ENCODE measurements around the gene LCK. TPM values are rescaled to one million over a fixed set of nuclear protein-coding genes. Genes with fewer than 3 reads are reported as not detected.
A peak's percentile ranks its signal among the peaks of the same experiment; 100 is the strongest.

The LCK gene
- total RNA-seq, 1 experiment from 2014 or later = 0.57 TPM

GRCh38 chr1:32327204-32327603, 76.1 kb downstream of the LCK start:
- in situ Hi-C loops (cut with HindIII; ENCODE audit: low pct_unique_long_range_greater_than_20kb, low sequenced_read_pairs) (no loop called here), intact Hi-C loops (cut with micrococcal nuclease; ENCODE audit: unreplicated experiment) (no loop called here)
- H3K4me3 ChIP-seq (ENCODE audit: low read depth in 2 of 2, low read length in 2 of 2) = no peak overlapping the region
- BruUV-seq (replicated peaks) = no TSS peak
- CTCF ChIA-PET = no interaction called here
- POLR2A ChIA-PET = no interaction called here
- ATAC-seq (no peak), DNase-seq (ENCODE audit: low read depth, low spot score) (no peak)
- TF ChIP-seq, protein P1, sequence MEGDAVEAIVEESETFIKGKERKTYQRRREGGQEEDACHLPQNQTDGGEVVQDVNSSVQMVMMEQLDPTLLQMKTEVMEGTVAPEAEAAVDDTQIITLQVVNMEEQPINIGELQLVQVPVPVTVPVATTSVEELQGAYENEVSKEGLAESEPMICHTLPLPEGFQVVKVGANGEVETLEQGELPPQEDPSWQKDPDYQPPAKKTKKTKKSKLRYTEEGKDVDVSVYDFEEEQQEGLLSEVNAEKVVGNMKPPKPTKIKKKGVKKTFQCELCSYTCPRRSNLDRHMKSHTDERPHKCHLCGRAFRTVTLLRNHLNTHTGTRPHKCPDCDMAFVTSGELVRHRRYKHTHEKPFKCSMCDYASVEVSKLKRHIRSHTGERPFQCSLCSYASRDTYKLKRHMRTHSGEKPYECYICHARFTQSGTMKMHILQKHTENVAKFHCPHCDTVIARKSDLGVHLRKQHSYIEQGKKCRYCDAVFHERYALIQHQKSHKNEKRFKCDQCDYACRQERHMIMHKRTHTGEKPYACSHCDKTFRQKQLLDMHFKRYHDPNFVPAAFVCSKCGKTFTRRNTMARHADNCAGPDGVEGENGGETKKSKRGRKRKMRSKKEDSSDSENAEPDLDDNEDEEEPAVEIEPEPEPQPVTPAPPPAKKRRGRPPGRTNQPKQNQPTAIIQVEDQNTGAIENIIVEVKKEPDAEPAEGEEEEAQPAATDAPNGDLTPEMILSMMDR (IDR thresholded peaks at IDR 0.05) = no peak
- TF ChIP-seq POLR2AphosphoS5 (IDR thresholded peaks at IDR 0.05; ENCODE audit: low read depth, low read length) (no peak), TCF7L2 (IDR thresholded peaks at IDR 0.05; ENCODE audit: low read depth, low read length) (no peak), REST (IDR thresholded peaks at IDR 0.05; ENCODE audit: insufficient read depth in 1 of 2, low read depth in 2 of 2, low read length in 1 of 2) (no peak), SIN3A (IDR thresholded peaks at IDR 0.05; ENCODE audit: borderline replicate concordance, insufficient read depth, low read depth, low read length) (no peak)
- peaks cover 37% of the 10 kb centered on the region for H3K36me3 ChIP-seq (ENCODE audit: control insufficient read depth, insufficient read depth, low read length)
- H3K27ac ChIP-seq (ENCODE audit: low read length) = no peak overlapping the region
- no peaks in the 10 kb centered on the region for H3K27me3 ChIP-seq (ENCODE audit: control insufficient read depth, insufficient read depth, low read length)
- no peaks in the 10 kb centered on the region for H3K9me3 ChIP-seq (ENCODE audit: control insufficient read depth, insufficient read depth, low read depth, low read length)
- H3K4me1 ChIP-seq (ENCODE audit: control insufficient read depth, insufficient read depth, low read length) = no peaks in the 10 kb centered on the region

GRCh38 chr1:32329931-32330466, 78.9 kb downstream of the LCK start:
- Histone ChIP-seq H3K36me3 (ENCODE audit: control insufficient read depth, insufficient read depth, low read length) (peaks cover 40% of the 10 kb centered on the region), H3K4me1 (ENCODE audit: control insufficient read depth, insufficient read depth, low read length) (peaks cover 21% of the 10 kb centered on the region), H3K4me3 (ENCODE audit: low read depth in 2 of 2, low read length in 2 of 2) (no peak overlapping the region), H3K27ac (ENCODE audit: low read length) (no peak overlapping the region), H3K27me3 (ENCODE audit: control insufficient read depth, insufficient read depth, low read length) (no peaks in the 10 kb centered on the region), H3K9me3 (ENCODE audit: control insufficient read depth, insufficient read depth, low read depth, low read length) (no peaks in the 10 kb centered on the region)
- TSS peak; percentile 43 for BruUV-seq (replicated peaks)
- ChIA-PET CTCF (no interaction called here), POLR2A (interaction anchor here (0.5 kb wide), 1 partner anchor 14 kb away, joined by 3 read pairs; no protein-coding TSS in a partner anchor)
- intact Hi-C loops (cut with micrococcal nuclease; ENCODE audit: unreplicated experiment) = no loop called here
- TF ChIP-seq TCF7L2 (IDR thresholded peaks at IDR 0.05; ENCODE audit: low read depth, low read length) (no peak), SIN3A (IDR thresholded peaks at IDR 0.05; ENCODE audit: borderline replicate concordance, insufficient read depth, low read depth, low read length) (no peak), REST (IDR thresholded peaks at IDR 0.05; ENCODE audit: insufficient read depth in 1 of 2, low read depth in 2 of 2, low read length in 1 of 2) (no peak), POLR2AphosphoS5 (IDR thresholded peaks at IDR 0.05; ENCODE audit: low read depth, low read length) (no peak)
- TF ChIP-seq, protein P1 (IDR thresholded peaks at IDR 0.05) = no peak
- in situ Hi-C loops (cut with HindIII; ENCODE audit: low pct_unique_long_range_greater_than_20kb, low sequenced_read_pairs) = no loop called here
- DNase-seq (ENCODE audit: low read depth, low spot score) (no peak), ATAC-seq (no peak)

All from Panc1 (cell line).